ENCODE results near the gene KMT2A.
"Not testable (repeated sequence)": the region's sequence is repeated elsewhere in the genome, so short reads cannot be mapped to it uniquely, and the experiment has no call there.

KMT2A gene

GRCh38 chr11:118435893-118436624, at the start of gene KMT2A:
TSS of gene KMT2A (plus strand) at chr11:118436492. CDS start at chr11:118436513, 21 bp downstream.
- peak; percentile 100 for DNase-seq

GRCh38 chr11:118396097-118396501, 40.2 kb upstream of the KMT2A start:
- DNase-seq, result no peak

GRCh38 chr11:118397448-118397847, 38.8 kb upstream of the KMT2A start:
- DNase-seq, result no peak

GRCh38 chr11:118398791-118399559, 37.3 kb upstream of the KMT2A start:
- no peak for DNase-seq

GRCh38 chr11:118401151-118401879, 35.0 kb upstream of the KMT2A start, which contains the start of gene ATP5MG:
TSS of gene ATP5MG (plus strand) at chr11:118401606. CDS start at chr11:118401666, 60 bp downstream.
- DNase-seq, result peak; percentile 99

- DNase-seq, result no peak
Measured at GRCh38 chr11:118401880-118402590, 34.3 kb upstream of the KMT2A start.

GRCh38 chr11:118402594-118402993, 33.7 kb upstream of the KMT2A start:
- DNase-seq, result not testable (repeated sequence)

- peak; percentile 7 for DNase-seq
Measured at GRCh38 chr11:118406599-118407166, 29.6 kb upstream of the KMT2A start.

- no peak for DNase-seq
Measured at GRCh38 chr11:118410055-118410745, 26.1 kb upstream of the KMT2A start.

- DNase-seq, result no peak
Measured at GRCh38 chr11:118411530-118411929, 24.8 kb upstream of the KMT2A start.

- no peak for DNase-seq
Measured at GRCh38 chr11:118412921-118413320, 23.4 kb upstream of the KMT2A start.

- no peak for DNase-seq
Measured at GRCh38 chr11:118415062-118415738, 21.1 kb upstream of the KMT2A start.

- DNase-seq, result no peak
Measured at GRCh38 chr11:118415739-118416068, 20.6 kb upstream of the KMT2A start.

- DNase-seq, result not testable (repeated sequence)
Measured at GRCh38 chr11:118416900-118417299, 19.4 kb upstream of the KMT2A start.

GRCh38 chr11:118417801-118418200, 18.5 kb upstream of the KMT2A start:
- no peak for DNase-seq

GRCh38 chr11:118418766-118419165, 17.5 kb upstream of the KMT2A start:
- no peak for DNase-seq

- DNase-seq, result no peak
Measured at GRCh38 chr11:118427707-118428106, 8.6 kb upstream of the KMT2A start.

GRCh38 chr11:118430956-118431355, 5.3 kb upstream of the KMT2A start:
- DNase-seq, result no peak

GRCh38 chr11:118434123-118434552, 2.2 kb upstream of the KMT2A start:
- DNase-seq, result no peak

GRCh38 chr11:118434553-118435289, 1.6 kb upstream of the KMT2A start:
- peak; percentile 94 for DNase-seq
